ENCODE data around the gene PARD3.

The PARD3 gene

GRCh38 chr10:34372509-34372908, 442.6 kb downstream of the PARD3 start:
- TF ChIP-seq, protein P1, sequence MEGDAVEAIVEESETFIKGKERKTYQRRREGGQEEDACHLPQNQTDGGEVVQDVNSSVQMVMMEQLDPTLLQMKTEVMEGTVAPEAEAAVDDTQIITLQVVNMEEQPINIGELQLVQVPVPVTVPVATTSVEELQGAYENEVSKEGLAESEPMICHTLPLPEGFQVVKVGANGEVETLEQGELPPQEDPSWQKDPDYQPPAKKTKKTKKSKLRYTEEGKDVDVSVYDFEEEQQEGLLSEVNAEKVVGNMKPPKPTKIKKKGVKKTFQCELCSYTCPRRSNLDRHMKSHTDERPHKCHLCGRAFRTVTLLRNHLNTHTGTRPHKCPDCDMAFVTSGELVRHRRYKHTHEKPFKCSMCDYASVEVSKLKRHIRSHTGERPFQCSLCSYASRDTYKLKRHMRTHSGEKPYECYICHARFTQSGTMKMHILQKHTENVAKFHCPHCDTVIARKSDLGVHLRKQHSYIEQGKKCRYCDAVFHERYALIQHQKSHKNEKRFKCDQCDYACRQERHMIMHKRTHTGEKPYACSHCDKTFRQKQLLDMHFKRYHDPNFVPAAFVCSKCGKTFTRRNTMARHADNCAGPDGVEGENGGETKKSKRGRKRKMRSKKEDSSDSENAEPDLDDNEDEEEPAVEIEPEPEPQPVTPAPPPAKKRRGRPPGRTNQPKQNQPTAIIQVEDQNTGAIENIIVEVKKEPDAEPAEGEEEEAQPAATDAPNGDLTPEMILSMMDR (IDR thresholded peaks at IDR 0.05; ENCODE audit: borderline replicate concordance, extremely low read depth, low read length, poor library complexity, severe bottlenecking) = no peak
- no peak for TF ChIP-seq EZH2 (IDR thresholded peaks at IDR 0.05; ENCODE audit: borderline replicate concordance, low read depth, low read length, severe bottlenecking)
- Histone ChIP-seq H2AFZ (ENCODE audit: low read depth, low read length) (no peak overlapping the region), H3K4me2 (ENCODE audit: insufficient read depth, low read length) (no peak overlapping the region), H3K4me3 (ENCODE audit: low read depth in 1 of 2, low read length in 2 of 2) (no peak overlapping the region), H3K9ac (ENCODE audit: low read depth, low read length) (no peak overlapping the region), H3K9me3 (ENCODE audit: insufficient read depth, low read length, severe bottlenecking) (no peaks in the 10 kb centered on the region), H3K79me2 (ENCODE audit: insufficient read depth, low read length) (no peaks in the 10 kb centered on the region), H4K20me1 (ENCODE audit: insufficient read depth, low read length) (no peaks in the 10 kb centered on the region), H3K4me1 (ENCODE audit: insufficient read depth, low read length) (peaks cover 19% of the 10 kb centered on the region), H3K36me3 (ENCODE audit: insufficient read depth, low read length) (peaks cover 31% of the 10 kb centered on the region), H3K27ac (ENCODE audit: low read length) (no peak overlapping the region), H3K27me3 (ENCODE audit: insufficient read depth, low read length, poor library complexity) (no peaks in the 10 kb centered on the region)
- ATAC-seq (ENCODE audit: insufficient read depth, low read depth) (no peak), DNase-seq (no peak)

GRCh38 chr10:34370126-34370525, 445.0 kb downstream of the PARD3 start:
- Histone ChIP-seq H3K27ac (ENCODE audit: low read length) (peak overlapping the region; percentile 9), H3K9ac (ENCODE audit: low read depth, low read length) (no peak overlapping the region), H3K36me3 (ENCODE audit: insufficient read depth, low read length) (peaks cover 25% of the 10 kb centered on the region), H3K27me3 (ENCODE audit: insufficient read depth, low read length, poor library complexity) (no peaks in the 10 kb centered on the region), H3K4me3 (ENCODE audit: low read depth in 1 of 2, low read length in 2 of 2) (no peak overlapping the region), H3K79me2 (ENCODE audit: insufficient read depth, low read length) (no peaks in the 10 kb centered on the region), H4K20me1 (ENCODE audit: insufficient read depth, low read length) (no peaks in the 10 kb centered on the region), H3K4me2 (ENCODE audit: insufficient read depth, low read length) (peak overlapping the region; percentile 25; the same call in 1 of the 2 replicates), H3K4me1 (ENCODE audit: insufficient read depth, low read length) (peaks cover 19% of the 10 kb centered on the region), H3K9me3 (ENCODE audit: insufficient read depth, low read length, severe bottlenecking) (no peaks in the 10 kb centered on the region), H2AFZ (ENCODE audit: low read depth, low read length) (no peak overlapping the region; the same call in 1 of the 2 replicates)
- no peak for TF ChIP-seq EZH2 (IDR thresholded peaks at IDR 0.05; ENCODE audit: borderline replicate concordance, low read depth, low read length, severe bottlenecking)
- TF ChIP-seq, protein P1 (IDR thresholded peaks at IDR 0.05; ENCODE audit: borderline replicate concordance, extremely low read depth, low read length, poor library complexity, severe bottlenecking) = peak; percentile 7
- DNase-seq = peak; percentile 27
- ATAC-seq (ENCODE audit: insufficient read depth, low read depth) = peak; percentile 98

DNA sequence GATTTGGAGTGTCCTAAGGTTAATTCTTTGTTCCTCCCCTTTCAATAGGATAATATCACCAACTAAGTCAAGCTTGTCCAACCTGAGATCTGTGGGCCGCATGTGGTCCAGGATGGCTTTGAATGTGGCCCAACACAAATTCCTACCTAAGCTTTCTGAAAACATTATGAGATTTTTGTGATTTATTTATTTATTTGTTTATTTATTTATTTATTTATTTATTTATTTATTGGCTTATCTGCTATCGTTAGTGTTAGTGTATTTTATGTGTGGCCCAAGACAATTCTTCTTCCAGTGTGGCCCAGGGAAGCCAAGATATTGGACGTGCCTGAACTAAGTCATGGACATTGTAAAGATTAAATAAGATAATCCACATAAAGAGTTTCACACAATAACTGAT, 446.0 kb downstream of the PARD3 start:
- Histone ChIP-seq H3K4me2 (ENCODE audit: insufficient read depth, low read length) (no peak overlapping the region), H3K4me3 (ENCODE audit: low read depth in 1 of 2, low read length in 2 of 2) (no peak overlapping the region), H3K4me1 (ENCODE audit: insufficient read depth, low read length) (peaks cover 19% of the 10 kb centered on the region), H3K36me3 (ENCODE audit: insufficient read depth, low read length) (peaks cover 20% of the 10 kb centered on the region), H3K9me3 (ENCODE audit: insufficient read depth, low read length, severe bottlenecking) (no peaks in the 10 kb centered on the region), H4K20me1 (ENCODE audit: insufficient read depth, low read length) (no peaks in the 10 kb centered on the region), H3K27me3 (ENCODE audit: insufficient read depth, low read length, poor library complexity) (no peaks in the 10 kb centered on the region), H3K79me2 (ENCODE audit: insufficient read depth, low read length) (no peaks in the 10 kb centered on the region), H2AFZ (ENCODE audit: low read depth, low read length) (no peak overlapping the region), H3K27ac (ENCODE audit: low read length) (no peak overlapping the region), H3K9ac (ENCODE audit: low read depth, low read length) (no peak overlapping the region)
- no peak for DNase-seq
- TF ChIP-seq EZH2 (IDR thresholded peaks at IDR 0.05; ENCODE audit: borderline replicate concordance, low read depth, low read length, severe bottlenecking) = no peak
- TF ChIP-seq, protein P1 (IDR thresholded peaks at IDR 0.05; ENCODE audit: borderline replicate concordance, extremely low read depth, low read length, poor library complexity, severe bottlenecking) = no peak
- no peak for ATAC-seq (ENCODE audit: insufficient read depth, low read depth)
